ENCODE results near the gene GRIFIN.
"Not testable (repeated sequence)": the region's sequence is repeated elsewhere in the genome, so short reads cannot be mapped to it uniquely, and the experiment has no call there.

Gene GRIFIN

GRCh38 chr7:2471396-2471795, 4.8 kb downstream of the GRIFIN start:
- Histone ChIP-seq H3K36me3 (ENCODE audit: control insufficient read depth in 2 of 2, insufficient read depth in 2 of 2, low read length in 2 of 2) (no peaks in the 10 kb centered on the region), H3K9ac (ENCODE audit: low read depth in 1 of 2, low read length in 2 of 2) (no peak overlapping the region), H3K4me1 (ENCODE audit: control insufficient read depth in 2 of 2, insufficient read depth in 2 of 2, low read length in 2 of 2) (peaks cover 0 to 3% of the 10 kb centered on the region in 2 donors), H3K27ac (ENCODE audit: low read depth in 2 of 2, low read length in 2 of 2) (no peak overlapping the region), H3K27me3 (ENCODE audit: control insufficient read depth in 2 of 2, insufficient read depth in 2 of 2, low read length in 2 of 2) (no peaks in the 10 kb centered on the region), H3K4me3 (ENCODE audit: low read length in 2 of 2) (no peak overlapping the region), H3K9me3 (ENCODE audit: control insufficient read depth in 2 of 2, low read length in 2 of 2) (no peaks in the 10 kb centered on the region)

GRCh38 chr7:2471022-2471329, 5.2 kb downstream of the GRIFIN start:
- H3K36me3 ChIP-seq (ENCODE audit: control insufficient read depth in 2 of 2, insufficient read depth in 2 of 2, low read length in 2 of 2), result no peaks in the 10 kb centered on the region
- peaks cover 0 to 3% of the 10 kb centered on the region in 2 donors for H3K4me1 ChIP-seq (ENCODE audit: control insufficient read depth in 2 of 2, insufficient read depth in 2 of 2, low read length in 2 of 2)
- H3K27ac ChIP-seq (ENCODE audit: low read depth in 2 of 2, low read length in 2 of 2), result no peak overlapping the region

GRCh38 chr7:2470204-2471021, 5.8 kb downstream of the GRIFIN start:
- Histone ChIP-seq H3K27ac (ENCODE audit: low read depth in 2 of 2, low read length in 2 of 2) (no peak overlapping the region), H3K27me3 (ENCODE audit: control insufficient read depth in 2 of 2, insufficient read depth in 2 of 2, low read length in 2 of 2) (no peaks in the 10 kb centered on the region), H3K4me3 (ENCODE audit: low read length in 2 of 2) (no peak overlapping the region), H3K9me3 (ENCODE audit: control insufficient read depth in 2 of 2, low read length in 2 of 2) (no peaks in the 10 kb centered on the region), H3K4me1 (ENCODE audit: control insufficient read depth in 2 of 2, insufficient read depth in 2 of 2, low read length in 2 of 2) (peaks cover 0 to 3% of the 10 kb centered on the region in 2 donors), H3K36me3 (ENCODE audit: control insufficient read depth in 2 of 2, insufficient read depth in 2 of 2, low read length in 2 of 2) (no peaks in the 10 kb centered on the region), H3K9ac (ENCODE audit: low read depth in 1 of 2, low read length in 2 of 2) (no peak overlapping the region)

More at GRCh38 chr7:2471022-2471329, 5.2 kb downstream of the GRIFIN start:
- H3K4me3 ChIP-seq (ENCODE audit: low read length in 2 of 2), result no peak overlapping the region
- H3K9ac ChIP-seq (ENCODE audit: low read depth in 1 of 2, low read length in 2 of 2), result no peak overlapping the region
- no peaks in the 10 kb centered on the region for H3K9me3 ChIP-seq (ENCODE audit: control insufficient read depth in 2 of 2, low read length in 2 of 2)
- H3K27me3 ChIP-seq (ENCODE audit: control insufficient read depth in 2 of 2, insufficient read depth in 2 of 2, low read length in 2 of 2), result no peaks in the 10 kb centered on the region

GRCh38 chr7:2469460-2470203, 6.6 kb downstream of the GRIFIN start:
- H3K9ac ChIP-seq (ENCODE audit: low read depth in 1 of 2, low read length in 2 of 2); H3K4me3 ChIP-seq (ENCODE audit: low read length in 2 of 2); H3K36me3 ChIP-seq (ENCODE audit: control insufficient read depth in 2 of 2, insufficient read depth in 2 of 2, low read length in 2 of 2); H3K27ac ChIP-seq (ENCODE audit: low read depth in 2 of 2, low read length in 2 of 2); H3K27me3 ChIP-seq (ENCODE audit: control insufficient read depth in 2 of 2, insufficient read depth in 2 of 2, low read length in 2 of 2); H3K9me3 ChIP-seq (ENCODE audit: control insufficient read depth in 2 of 2, low read length in 2 of 2); H3K4me1 ChIP-seq (ENCODE audit: control insufficient read depth in 2 of 2, insufficient read depth in 2 of 2, low read length in 2 of 2): not testable (repeated sequence)

GRCh38 chr7:2468227-2468626, 8.0 kb downstream of the GRIFIN start:
- H3K27me3 ChIP-seq (ENCODE audit: control insufficient read depth in 2 of 2, insufficient read depth in 2 of 2, low read length in 2 of 2), result no peaks in the 10 kb centered on the region
- no peaks in the 10 kb centered on the region for H3K9me3 ChIP-seq (ENCODE audit: control insufficient read depth in 2 of 2, low read length in 2 of 2)
- H3K9ac ChIP-seq (ENCODE audit: low read depth in 1 of 2, low read length in 2 of 2), result no peak overlapping the region
- no peak overlapping the region for H3K27ac ChIP-seq (ENCODE audit: low read depth in 2 of 2, low read length in 2 of 2)
- peaks cover 0 to 3% of the 10 kb centered on the region in 2 donors for H3K4me1 ChIP-seq (ENCODE audit: control insufficient read depth in 2 of 2, insufficient read depth in 2 of 2, low read length in 2 of 2)
- H3K36me3 ChIP-seq (ENCODE audit: control insufficient read depth in 2 of 2, insufficient read depth in 2 of 2, low read length in 2 of 2), result no peaks in the 10 kb centered on the region
- no peak overlapping the region for H3K4me3 ChIP-seq (ENCODE audit: low read length in 2 of 2)

- no peaks in the 10 kb centered on the region for H3K9me3 ChIP-seq (ENCODE audit: control insufficient read depth in 2 of 2, low read length in 2 of 2)
- no peak overlapping the region for H3K9ac ChIP-seq (ENCODE audit: low read depth in 1 of 2, low read length in 2 of 2)
- no peak overlapping the region for H3K27ac ChIP-seq (ENCODE audit: low read depth in 2 of 2, low read length in 2 of 2)
- peaks cover 0 to 3% of the 10 kb centered on the region in 2 donors for H3K4me1 ChIP-seq (ENCODE audit: control insufficient read depth in 2 of 2, insufficient read depth in 2 of 2, low read length in 2 of 2)
- no peak overlapping the region for H3K4me3 ChIP-seq (ENCODE audit: low read length in 2 of 2)
- H3K36me3 ChIP-seq (ENCODE audit: control insufficient read depth in 2 of 2, insufficient read depth in 2 of 2, low read length in 2 of 2), result no peaks in the 10 kb centered on the region
- no peaks in the 10 kb centered on the region for H3K27me3 ChIP-seq (ENCODE audit: control insufficient read depth in 2 of 2, insufficient read depth in 2 of 2, low read length in 2 of 2)
Observed at GRCh38 chr7:2466675-2467074, 9.5 kb downstream of the GRIFIN start.

GRCh38 chr7:2465928-2466327, 10.3 kb downstream of the GRIFIN start:
- Histone ChIP-seq H3K9ac (ENCODE audit: low read depth in 1 of 2, low read length in 2 of 2) (no peak overlapping the region), H3K4me3 (ENCODE audit: low read length in 2 of 2) (no peak overlapping the region), H3K4me1 (ENCODE audit: control insufficient read depth in 2 of 2, insufficient read depth in 2 of 2, low read length in 2 of 2) (peaks cover 0 to 3% of the 10 kb centered on the region in 2 donors), H3K36me3 (ENCODE audit: control insufficient read depth in 2 of 2, insufficient read depth in 2 of 2, low read length in 2 of 2) (no peaks in the 10 kb centered on the region), H3K27ac (ENCODE audit: low read depth in 2 of 2, low read length in 2 of 2) (no peak overlapping the region), H3K9me3 (ENCODE audit: control insufficient read depth in 2 of 2, low read length in 2 of 2) (no peaks in the 10 kb centered on the region), H3K27me3 (ENCODE audit: control insufficient read depth in 2 of 2, insufficient read depth in 2 of 2, low read length in 2 of 2) (no peaks in the 10 kb centered on the region)

GRCh38 chr7:2462731-2463130, 13.5 kb downstream of the GRIFIN start:
- Histone ChIP-seq H3K27ac (ENCODE audit: low read depth in 2 of 2, low read length in 2 of 2) (no peak overlapping the region), H3K4me3 (ENCODE audit: low read length in 2 of 2) (no peak overlapping the region), H3K27me3 (ENCODE audit: control insufficient read depth in 2 of 2, insufficient read depth in 2 of 2, low read length in 2 of 2) (no peaks in the 10 kb centered on the region), H3K9me3 (ENCODE audit: control insufficient read depth in 2 of 2, low read length in 2 of 2) (no peaks in the 10 kb centered on the region), H3K4me1 (ENCODE audit: control insufficient read depth in 2 of 2, insufficient read depth in 2 of 2, low read length in 2 of 2) (no peaks in the 10 kb centered on the region), H3K9ac (ENCODE audit: low read depth in 1 of 2, low read length in 2 of 2) (no peak overlapping the region), H3K36me3 (ENCODE audit: control insufficient read depth in 2 of 2, insufficient read depth in 2 of 2, low read length in 2 of 2) (no peaks in the 10 kb centered on the region)

GRCh38 chr7:2461268-2462026, 14.8 kb downstream of the GRIFIN start:
- Histone ChIP-seq H3K27me3 (ENCODE audit: control insufficient read depth in 2 of 2, insufficient read depth in 2 of 2, low read length in 2 of 2) (no peaks in the 10 kb centered on the region), H3K4me3 (ENCODE audit: low read length in 2 of 2) (no peak overlapping the region), H3K36me3 (ENCODE audit: control insufficient read depth in 2 of 2, insufficient read depth in 2 of 2, low read length in 2 of 2) (no peaks in the 10 kb centered on the region), H3K27ac (ENCODE audit: low read depth in 2 of 2, low read length in 2 of 2) (no peak overlapping the region), H3K4me1 (ENCODE audit: control insufficient read depth in 2 of 2, insufficient read depth in 2 of 2, low read length in 2 of 2) (no peaks in the 10 kb centered on the region), H3K9ac (ENCODE audit: low read depth in 1 of 2, low read length in 2 of 2) (no peak overlapping the region), H3K9me3 (ENCODE audit: control insufficient read depth in 2 of 2, low read length in 2 of 2) (no peaks in the 10 kb centered on the region)

GRCh38 chr7:2460641-2461040, 15.6 kb downstream of the GRIFIN start:
- Histone ChIP-seq H3K4me1 (ENCODE audit: control insufficient read depth in 2 of 2, insufficient read depth in 2 of 2, low read length in 2 of 2) (no peaks in the 10 kb centered on the region), H3K9ac (ENCODE audit: low read depth in 1 of 2, low read length in 2 of 2) (no peak overlapping the region), H3K36me3 (ENCODE audit: control insufficient read depth in 2 of 2, insufficient read depth in 2 of 2, low read length in 2 of 2) (no peaks in the 10 kb centered on the region), H3K27me3 (ENCODE audit: control insufficient read depth in 2 of 2, insufficient read depth in 2 of 2, low read length in 2 of 2) (no peaks in the 10 kb centered on the region), H3K9me3 (ENCODE audit: control insufficient read depth in 2 of 2, low read length in 2 of 2) (no peaks in the 10 kb centered on the region), H3K27ac (ENCODE audit: low read depth in 2 of 2, low read length in 2 of 2) (no peak overlapping the region), H3K4me3 (ENCODE audit: low read length in 2 of 2) (no peak overlapping the region)
